Activated CD4-positive, CD25-positive, alpha-beta regulatory T cell (primary cell): ENCODE measurements around the gene FSTL1.

Source experiments
- DNase-seq, 4 experiments: peaks; one replicate each; lab custom pipeline; 2025; lab: John Stamatoyannopoulos, UW

FSTL1 gene

DNA sequence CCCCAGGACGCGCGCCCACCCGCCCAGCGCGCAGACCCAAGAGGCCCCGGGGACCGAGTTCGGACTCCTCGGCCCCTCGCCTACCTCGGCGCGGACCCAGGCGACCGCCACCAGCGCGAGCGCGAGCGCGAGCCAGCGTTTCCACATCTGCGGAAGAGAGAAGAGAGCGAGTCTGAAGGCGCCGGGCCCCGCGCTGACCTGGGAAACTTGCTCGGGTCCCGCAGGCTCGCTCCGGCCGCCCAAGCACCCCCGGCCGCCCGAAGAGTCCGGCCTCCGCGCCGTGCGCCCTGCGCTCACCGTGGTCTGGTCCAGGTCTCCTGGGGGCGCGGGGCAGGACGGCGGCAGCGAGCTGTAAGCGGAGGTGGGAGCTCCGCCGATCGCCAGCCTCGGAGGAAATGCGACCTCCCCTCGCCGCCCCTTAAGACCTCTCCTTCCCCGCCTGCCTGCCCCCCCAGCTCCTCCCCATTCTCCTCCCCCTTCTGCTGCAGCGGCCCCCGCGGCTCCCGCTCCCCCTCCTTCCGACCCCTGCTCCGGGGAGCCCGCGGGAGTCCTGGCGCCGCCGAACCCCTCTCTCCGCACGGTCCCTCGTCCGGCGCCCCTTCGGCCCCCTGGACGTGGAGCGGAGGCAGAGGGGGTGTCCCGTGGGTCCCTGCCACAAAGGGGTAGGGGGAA lies at the start of gene FSTL1:
Gene FSTL1, minus strand, starts transcription at position 393 of the 672 bp plus-strand sequence. Its CDS starts 246 bp downstream, at position 147.
- no peak for DNase-seq

GRCh38 chr3:120498556-120499346 lies 48.0 kb upstream of the FSTL1 start:
- no peak for DNase-seq

DNA sequence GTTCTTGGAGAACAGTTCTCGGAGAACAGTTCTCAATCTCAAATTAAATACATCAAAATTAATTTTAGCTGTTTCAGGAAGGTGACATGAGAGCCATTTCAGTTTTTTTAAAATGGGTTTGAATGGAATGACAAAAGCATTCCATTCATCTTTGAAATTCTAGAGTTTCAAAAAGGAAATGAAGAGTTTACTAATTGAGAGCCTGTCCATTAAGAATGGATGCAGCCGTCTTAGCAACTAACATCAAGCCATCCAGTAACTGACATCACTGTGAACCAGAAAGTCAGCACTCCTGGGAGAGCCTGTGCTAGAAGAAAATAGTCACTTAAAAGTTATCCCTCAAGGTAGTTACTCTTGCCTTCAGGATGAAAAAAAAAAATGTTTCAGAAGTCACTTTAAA lies 47.0 kb upstream of the FSTL1 start:
- DNase-seq = no peak

GRCh38 chr3:120497336-120497735 lies 46.5 kb upstream of the FSTL1 start:
- no peak for DNase-seq

DNA sequence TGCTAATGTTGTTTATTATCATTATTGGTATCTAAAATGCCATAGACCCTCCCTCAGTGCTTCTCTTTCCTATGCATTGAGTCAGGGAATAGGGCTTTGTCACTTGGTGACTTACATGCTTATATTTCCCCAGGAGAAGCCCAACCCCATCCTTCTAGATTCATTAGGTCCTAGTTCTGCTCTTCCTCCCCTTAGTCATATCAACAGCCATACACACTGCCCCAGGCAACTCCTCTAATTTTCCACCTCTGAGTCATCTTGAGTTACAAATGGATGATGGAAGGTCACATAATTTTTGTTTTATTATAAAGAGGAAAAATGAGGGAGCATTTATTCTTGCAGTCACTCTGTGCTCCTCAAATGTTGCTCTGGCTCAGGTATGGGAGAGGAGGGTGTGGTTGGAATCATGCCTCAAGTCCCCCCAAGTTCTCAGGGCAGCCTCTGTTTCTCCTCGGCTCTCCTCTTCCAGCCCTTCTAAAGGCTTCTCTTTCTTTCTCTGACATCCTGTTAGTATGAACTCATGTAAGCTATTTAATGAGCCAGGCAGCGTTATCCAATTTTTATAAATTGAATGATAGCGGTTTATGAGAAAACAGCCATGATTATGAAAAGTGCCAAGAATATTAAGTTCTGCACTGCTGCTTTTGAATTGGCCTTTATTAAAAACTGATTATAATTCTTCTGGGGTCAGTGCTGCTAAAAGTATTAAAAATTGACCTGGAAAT lies 45.6 kb upstream of the FSTL1 start:
- no peak for DNase-seq

- DNase-seq = no peak
Observed at GRCh38 chr3:120495809-120496208, 45.0 kb upstream of the FSTL1 start.

GRCh38 chr3:120492103-120492502 lies 41.3 kb upstream of the FSTL1 start:
- no peak for DNase-seq

DNA sequence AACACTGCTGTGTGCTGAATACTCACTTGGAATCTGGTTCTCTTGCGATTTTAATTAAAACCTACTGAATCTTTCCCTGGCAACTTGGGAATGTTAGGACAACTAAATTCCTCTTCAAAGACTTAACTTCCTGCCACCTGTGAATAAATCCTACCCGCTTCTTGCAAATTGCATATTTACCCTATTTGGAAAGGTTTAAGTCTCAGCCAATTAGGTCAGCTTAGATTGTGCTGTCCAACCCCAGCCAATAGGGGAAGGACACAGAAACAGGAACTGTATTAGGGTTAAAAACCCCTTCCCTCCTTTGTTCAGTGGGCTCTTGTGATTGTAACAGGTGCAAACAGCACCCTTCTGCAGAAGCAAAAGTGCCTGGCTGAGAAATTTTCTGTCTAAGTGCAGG lies 38.6 kb upstream of the FSTL1 start:
- DNase-seq = no peak

DNA sequence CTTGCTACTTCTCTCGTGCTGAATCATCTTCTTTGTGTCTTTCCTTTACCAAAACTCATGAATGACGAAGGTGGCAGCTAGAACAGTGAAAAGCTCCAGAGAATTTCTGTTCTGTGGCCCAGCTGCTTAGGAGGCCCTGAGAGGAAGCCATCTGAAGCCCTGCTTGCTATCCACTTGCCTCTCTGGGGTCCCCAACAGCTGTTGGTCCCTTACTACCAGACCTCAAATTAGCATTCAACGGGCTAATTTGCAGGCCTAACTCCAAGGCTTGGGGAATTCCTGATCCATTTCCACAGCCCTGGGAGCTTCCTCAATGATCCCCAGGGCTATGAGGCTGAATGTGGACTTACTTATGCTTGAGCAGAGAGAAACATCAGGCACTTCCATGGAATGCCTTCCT lies 37.5 kb upstream of the FSTL1 start:
- DNase-seq = no peak

DNA sequence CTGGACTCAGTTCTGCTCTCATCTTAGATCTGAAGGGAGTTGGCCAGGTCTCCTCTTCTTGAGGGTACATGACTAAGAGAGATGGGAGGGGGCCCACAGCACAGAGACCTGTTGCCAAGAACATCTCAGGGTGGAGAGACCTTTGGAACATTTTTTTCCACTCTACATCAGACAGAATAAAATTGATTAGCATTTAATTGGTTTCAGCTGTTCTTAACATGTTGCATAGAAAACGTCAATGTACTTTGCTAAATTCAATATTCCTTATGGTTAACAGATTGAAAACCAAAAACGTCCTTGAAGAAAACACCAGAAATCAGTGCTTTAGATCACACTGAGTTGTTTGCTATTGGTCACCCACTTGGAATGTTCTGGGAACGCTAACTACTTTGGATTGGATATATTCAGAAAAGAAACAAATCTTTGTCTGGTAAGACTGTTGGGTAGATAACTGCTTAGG lies 36.4 kb upstream of the FSTL1 start:
- no peak for DNase-seq

GRCh38 chr3:120481081-120481480 lies 30.3 kb upstream of the FSTL1 start:
- no peak for DNase-seq

DNA sequence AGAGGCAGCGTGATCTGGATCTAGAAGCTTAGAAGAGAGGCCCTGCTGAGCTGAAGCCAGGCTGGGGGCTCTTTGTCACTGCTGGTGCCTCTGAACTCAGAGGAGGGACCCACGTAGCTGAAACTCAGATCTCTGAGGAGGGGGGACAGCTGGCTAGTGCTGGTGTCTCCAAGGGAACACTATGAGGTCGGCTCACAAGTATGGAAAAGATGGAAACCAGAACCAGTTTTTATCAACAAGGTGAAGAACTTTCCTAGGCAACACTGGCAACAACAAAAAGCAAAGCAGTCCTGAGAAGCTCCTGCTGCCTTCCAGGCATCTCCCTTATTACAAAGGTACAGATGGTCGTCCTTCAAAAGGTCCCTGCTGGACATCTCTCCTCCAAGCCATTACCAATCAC lies 27.0 kb upstream of the FSTL1 start:
- no peak for DNase-seq

- DNase-seq = no peak
Observed at GRCh38 chr3:120475722-120476377, 25.1 kb upstream of the FSTL1 start.

DNA sequence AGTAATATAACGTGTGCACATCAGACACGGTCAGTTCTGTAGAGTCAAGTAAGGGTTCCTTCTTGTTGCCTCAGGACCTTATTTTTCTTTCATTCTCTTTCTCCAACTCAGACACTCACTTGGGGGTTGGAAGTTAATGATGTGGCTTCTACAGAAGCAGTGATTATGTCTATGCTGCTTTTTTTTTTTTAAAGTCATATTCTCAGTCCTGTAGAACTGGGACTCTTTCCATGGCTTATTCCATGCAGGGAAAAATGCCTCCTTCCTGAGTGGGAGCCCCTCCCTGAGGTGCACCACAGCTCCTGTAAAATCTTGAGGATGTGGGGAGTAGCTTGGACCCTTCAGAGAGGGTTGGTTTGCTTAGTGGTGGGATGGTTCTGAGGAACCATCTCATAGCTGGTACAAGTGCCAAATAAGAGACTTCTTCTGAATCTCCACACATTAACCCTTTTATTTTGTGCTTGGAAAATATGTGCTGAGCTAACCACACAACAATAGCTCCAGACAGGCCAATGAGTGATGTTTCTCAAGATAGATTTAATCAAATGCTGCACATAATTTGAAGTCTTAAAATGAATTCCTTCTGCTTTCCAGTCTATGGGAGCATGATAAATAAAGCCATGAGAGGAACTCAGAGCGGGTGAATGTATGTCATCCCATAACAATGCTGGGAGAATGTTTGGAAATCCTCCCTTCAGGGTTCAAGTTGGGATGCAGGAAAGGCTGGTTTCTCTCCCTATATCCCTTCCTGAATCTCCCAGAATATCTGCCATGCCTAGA lies 23.3 kb upstream of the FSTL1 start:
- no peak for DNase-seq

GRCh38 chr3:120473389-120473788 lies 22.6 kb upstream of the FSTL1 start:
- DNase-seq = no peak

DNA sequence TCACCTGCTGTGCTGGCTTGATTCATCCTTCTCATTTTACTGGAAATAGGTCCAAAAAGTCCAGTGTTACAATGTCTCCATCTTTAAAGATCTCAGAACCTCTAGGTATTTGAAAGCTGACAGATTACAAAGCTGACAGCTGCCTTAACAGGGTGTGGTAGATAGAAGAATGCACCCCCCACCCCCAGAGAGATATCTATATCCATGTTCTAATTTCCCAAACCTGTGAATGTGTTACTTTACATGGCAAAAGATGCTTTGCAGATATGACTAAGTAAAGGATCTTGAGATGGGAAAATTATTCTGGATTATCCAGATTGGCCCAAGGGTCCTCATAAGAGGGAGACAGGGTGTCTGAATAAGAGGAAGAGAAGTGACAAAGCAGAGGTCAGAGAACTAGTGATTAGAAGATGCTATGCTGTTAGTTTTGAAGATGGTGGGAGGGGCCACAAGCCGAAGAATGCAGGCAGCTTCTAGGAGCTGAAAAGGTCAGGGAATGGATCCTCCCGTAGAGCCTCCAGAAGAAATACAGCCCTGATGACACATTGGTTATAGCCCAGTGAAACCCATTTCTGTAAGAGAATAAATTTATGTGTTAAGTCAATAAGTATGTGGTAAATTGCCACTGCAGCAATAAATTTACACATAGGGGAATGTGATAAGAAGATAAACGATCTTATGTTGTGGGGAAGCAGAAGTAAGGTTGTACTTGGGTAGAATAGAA lies 21.5 kb upstream of the FSTL1 start:
- DNase-seq = no peak

DNA sequence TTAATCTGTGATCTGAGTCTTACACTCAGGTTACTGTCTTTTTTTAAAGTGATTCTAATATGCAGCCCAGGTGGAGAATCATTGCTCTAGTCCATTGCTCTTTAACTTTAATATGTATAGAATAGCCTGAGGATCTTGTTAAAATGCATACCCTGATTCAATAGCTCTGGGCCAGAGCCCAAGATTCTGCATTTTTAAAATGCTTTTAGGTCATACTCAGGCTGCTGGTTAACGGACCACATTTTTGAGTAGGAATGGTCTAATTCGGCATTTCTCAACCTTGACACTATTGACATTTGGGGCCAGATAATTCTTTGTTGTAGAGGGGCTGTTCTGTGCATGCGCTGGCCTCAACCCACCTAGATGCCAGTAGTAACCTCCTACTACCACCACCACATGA lies 20.9 kb upstream of the FSTL1 start:
- no peak for DNase-seq

GRCh38 chr3:120470870-120471269 lies 20.1 kb upstream of the FSTL1 start:
- no peak for DNase-seq

DNA sequence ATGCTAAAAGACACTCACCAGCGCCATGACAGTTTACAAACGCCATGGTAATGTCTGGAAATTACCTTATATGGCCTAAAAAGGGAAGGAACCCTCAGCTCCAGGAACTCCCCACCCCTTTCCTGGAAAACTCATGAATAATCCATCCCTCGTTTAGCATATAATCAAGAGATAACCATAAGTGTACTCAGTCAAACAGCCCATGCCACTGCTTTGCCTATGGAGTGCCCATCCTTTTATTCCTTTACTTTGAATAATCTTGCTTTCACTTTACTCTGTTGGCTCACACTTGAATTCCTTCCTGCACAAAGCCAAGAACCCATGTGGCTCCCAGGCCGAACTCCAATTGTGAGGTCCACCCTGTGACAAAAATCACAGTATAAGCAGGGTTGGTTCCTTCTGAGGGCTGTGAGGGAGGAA lies 19.1 kb upstream of the FSTL1 start:
- no peak for DNase-seq

GRCh38 chr3:120469440-120469839 lies 18.6 kb upstream of the FSTL1 start:
- DNase-seq = no peak
